ENCODE results near the gene FER. TPM values are rescaled to one million over a fixed set of nuclear protein-coding genes. Genes with fewer than 3 reads are reported as not detected.

Gene FER
- total RNA-seq, 4 donors from 2014 or later = 2.2 to 7.5 (median 3.7) TPM

DNA sequence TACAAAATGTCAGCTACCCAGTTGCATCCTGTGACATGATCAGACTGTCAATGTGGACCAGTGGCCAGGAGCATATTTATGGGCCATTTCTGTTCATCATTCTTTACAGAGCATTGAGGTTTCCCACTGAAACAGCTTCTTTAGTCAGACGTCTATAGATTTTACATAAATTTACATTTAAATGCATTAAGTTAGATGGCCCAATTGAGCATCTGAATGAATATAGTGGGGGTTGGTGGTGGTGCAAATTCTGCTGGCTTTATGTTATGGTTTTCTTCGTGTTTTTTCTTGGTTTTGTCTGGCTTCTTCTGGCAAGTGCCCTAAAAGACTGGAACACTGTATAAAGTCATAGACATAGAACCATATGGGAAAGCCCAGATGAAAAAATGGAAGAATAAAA lies 448.0 kb downstream of the FER start:
- intact Hi-C loops (cut with DNase I; ENCODE audit: low total_unique reads) (no loop called here), in situ Hi-C loops (cut with MboI; ENCODE audit: low sequenced_read_pairs in 4 of 4) (no loop called here)
- Histone ChIP-seq H3K27ac (no peak overlapping the region), H3K4me1 (no peaks in the 10 kb centered on the region), H3K9me3 (no peaks in the 10 kb centered on the region), H3K36me3 (no peaks in the 10 kb centered on the region), H3K27me3 (no peaks in the 10 kb centered on the region), H3K4me3 (no peak overlapping the region)
- no peak for DNase-seq
- ATAC-seq = no peak
- TF ChIP-seq, protein P1, sequence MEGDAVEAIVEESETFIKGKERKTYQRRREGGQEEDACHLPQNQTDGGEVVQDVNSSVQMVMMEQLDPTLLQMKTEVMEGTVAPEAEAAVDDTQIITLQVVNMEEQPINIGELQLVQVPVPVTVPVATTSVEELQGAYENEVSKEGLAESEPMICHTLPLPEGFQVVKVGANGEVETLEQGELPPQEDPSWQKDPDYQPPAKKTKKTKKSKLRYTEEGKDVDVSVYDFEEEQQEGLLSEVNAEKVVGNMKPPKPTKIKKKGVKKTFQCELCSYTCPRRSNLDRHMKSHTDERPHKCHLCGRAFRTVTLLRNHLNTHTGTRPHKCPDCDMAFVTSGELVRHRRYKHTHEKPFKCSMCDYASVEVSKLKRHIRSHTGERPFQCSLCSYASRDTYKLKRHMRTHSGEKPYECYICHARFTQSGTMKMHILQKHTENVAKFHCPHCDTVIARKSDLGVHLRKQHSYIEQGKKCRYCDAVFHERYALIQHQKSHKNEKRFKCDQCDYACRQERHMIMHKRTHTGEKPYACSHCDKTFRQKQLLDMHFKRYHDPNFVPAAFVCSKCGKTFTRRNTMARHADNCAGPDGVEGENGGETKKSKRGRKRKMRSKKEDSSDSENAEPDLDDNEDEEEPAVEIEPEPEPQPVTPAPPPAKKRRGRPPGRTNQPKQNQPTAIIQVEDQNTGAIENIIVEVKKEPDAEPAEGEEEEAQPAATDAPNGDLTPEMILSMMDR (IDR thresholded peaks at IDR 0.05 in 4 of 5, conservative IDR thresholded peaks at IDR 0.05 in 1 of 5) = no peak
- TF ChIP-seq POLR2A (IDR thresholded peaks at IDR 0.05) = no peak

GRCh38 chr5:109196087-109196822 lies 448.6 kb downstream of the FER start:
- Histone ChIP-seq H3K9me3 (no peaks in the 10 kb centered on the region), H3K4me1 (no peaks in the 10 kb centered on the region), H3K27me3 (no peaks in the 10 kb centered on the region), H3K36me3 (no peaks in the 10 kb centered on the region), H3K27ac (no peak overlapping the region), H3K4me3 (no peak overlapping the region)
- DNase-seq (no peak), ATAC-seq (no peak)
- in situ Hi-C loops (cut with MboI; ENCODE audit: low sequenced_read_pairs in 4 of 4) (no loop called here), intact Hi-C loops (cut with DNase I; ENCODE audit: low total_unique reads) (no loop called here)
- no peak for TF ChIP-seq POLR2A (IDR thresholded peaks at IDR 0.05)
- TF ChIP-seq, protein P1 (IDR thresholded peaks at IDR 0.05 in 4 of 5, conservative IDR thresholded peaks at IDR 0.05 in 1 of 5) = no peak

DNA sequence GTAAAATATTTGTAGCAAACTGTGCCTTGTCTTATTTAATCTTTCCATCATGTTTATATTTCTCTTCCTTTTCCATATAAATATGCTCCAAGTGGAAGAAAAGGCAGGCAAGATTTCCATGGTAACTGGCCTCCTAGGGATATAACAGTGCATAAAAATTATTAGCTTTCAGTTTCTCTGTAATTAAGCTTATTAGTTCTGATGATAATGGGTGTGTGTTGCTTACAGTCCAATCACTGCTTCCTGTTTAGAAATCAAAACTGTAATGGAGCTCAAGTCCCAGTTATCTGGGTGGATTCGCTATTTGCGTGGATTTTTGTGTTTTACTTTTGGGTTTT lies 449.1 kb downstream of the FER start:
- Histone ChIP-seq H3K9me3 (no peaks in the 10 kb centered on the region), H3K4me1 (no peaks in the 10 kb centered on the region), H3K4me3 (no peak overlapping the region), H3K36me3 (no peaks in the 10 kb centered on the region), H3K27me3 (no peaks in the 10 kb centered on the region), H3K27ac (no peak overlapping the region)
- no peak for ATAC-seq
- no peak for DNase-seq
- in situ Hi-C loops (cut with MboI; ENCODE audit: low sequenced_read_pairs in 4 of 4) = no loop called here
- intact Hi-C loops (cut with DNase I; ENCODE audit: low total_unique reads) = no loop called here
- no peak for TF ChIP-seq POLR2A (IDR thresholded peaks at IDR 0.05)
- TF ChIP-seq, protein P1 (IDR thresholded peaks at IDR 0.05 in 4 of 5, conservative IDR thresholded peaks at IDR 0.05 in 1 of 5) = no peak

GRCh38 chr5:109199289-109199688 lies 451.6 kb downstream of the FER start:
- H3K9me3 ChIP-seq = no peaks in the 10 kb centered on the region
- ATAC-seq = no peak
- no peak overlapping the region for H3K4me3 ChIP-seq
- no peaks in the 10 kb centered on the region for H3K36me3 ChIP-seq
- intact Hi-C loops (cut with DNase I; ENCODE audit: low total_unique reads) = no loop called here
- TF ChIP-seq, protein P1 (IDR thresholded peaks at IDR 0.05 in 4 of 5, conservative IDR thresholded peaks at IDR 0.05 in 1 of 5) = no peak
- no peak for TF ChIP-seq POLR2A (IDR thresholded peaks at IDR 0.05)
- H3K27me3 ChIP-seq = no peaks in the 10 kb centered on the region
- no peak for DNase-seq
- H3K4me1 ChIP-seq = no peaks in the 10 kb centered on the region
- in situ Hi-C loops (cut with MboI; ENCODE audit: low sequenced_read_pairs in 4 of 4) = no loop called here
- no peak overlapping the region for H3K27ac ChIP-seq

Data from gastrocnemius medialis (tissue), 4 donors.